ENCODE data around the gene OSBPL3.

Gene OSBPL3

GRCh38 chr7:24788075-24788474 is 191.9 kb downstream of the OSBPL3 start:
- Histone ChIP-seq H3K27me3 (no peaks in the 10 kb centered on the region), H3K9ac (no peak overlapping the region), H3K27ac (no peak overlapping the region), H3K4me3 (no peak overlapping the region), H3K4me2 (no peak overlapping the region), H4K20me1 (no peaks in the 10 kb centered on the region), H3K4me1 (peaks cover 18% of the 10 kb centered on the region), H3K9me3 (peaks cover 51% of the 10 kb centered on the region), H3K36me3 (no peaks in the 10 kb centered on the region)
- no peak for TF ChIP-seq Cebpa-rat (IDR thresholded peaks at IDR 0.05)

DNA sequence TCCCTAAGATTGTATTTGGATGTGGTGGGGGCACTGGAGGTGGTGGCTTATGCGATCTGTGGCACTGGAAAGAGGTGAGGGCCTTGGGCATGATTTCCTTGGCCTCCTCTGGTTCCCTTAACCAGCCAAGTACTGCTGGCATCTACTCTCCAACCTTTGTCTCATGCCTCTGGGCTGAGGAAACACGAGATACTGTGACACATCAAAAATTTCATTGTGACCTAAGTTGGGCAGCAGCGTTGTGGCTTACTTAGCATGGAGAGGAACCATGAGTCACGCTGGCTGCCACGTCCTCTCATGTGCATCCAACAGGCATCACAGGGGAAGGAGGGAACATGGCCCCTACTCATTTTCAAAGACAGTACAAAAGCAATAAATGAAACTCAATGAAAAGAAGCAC is 193.0 kb downstream of the OSBPL3 start:
- Histone ChIP-seq H3K4me3 (no peak overlapping the region), H3K4me2 (0 out of 2 replicates have a peak overlapping the region, but pooled peaks have one; percentile 0), H3K27me3 (no peaks in the 10 kb centered on the region), H3K9me3 (peaks cover 53% of the 10 kb centered on the region), H3K4me1 (peaks cover 9% of the 10 kb centered on the region; the same call in 1 of the 2 replicates), H3K27ac (no peak overlapping the region), H3K9ac (no peak overlapping the region), H4K20me1 (no peaks in the 10 kb centered on the region), H3K36me3 (no peaks in the 10 kb centered on the region)
- no peak for TF ChIP-seq Cebpa-rat (IDR thresholded peaks at IDR 0.05)

- no peak overlapping the region for H3K9ac ChIP-seq
- peaks cover 8% of the 10 kb centered on the region; the same call in 1 of the 2 replicates for H3K4me1 ChIP-seq
- peaks cover 47% of the 10 kb centered on the region for H3K9me3 ChIP-seq
- no peak overlapping the region for H3K4me3 ChIP-seq
- TF ChIP-seq Cebpa-rat (IDR thresholded peaks at IDR 0.05): no peak
- no peak overlapping the region for H3K4me2 ChIP-seq
- no peaks in the 10 kb centered on the region for H3K27me3 ChIP-seq
- H4K20me1 ChIP-seq: no peaks in the 10 kb centered on the region
- H3K36me3 ChIP-seq: no peaks in the 10 kb centered on the region
- no peak overlapping the region for H3K27ac ChIP-seq
Observed at GRCh38 chr7:24786306-24786705, 193.7 kb downstream of the OSBPL3 start.

GRCh38 chr7:24784277-24784676 is 195.7 kb downstream of the OSBPL3 start:
- no peak overlapping the region for H3K4me2 ChIP-seq
- H3K9me3 ChIP-seq: peaks cover 27% of the 10 kb centered on the region
- no peaks in the 10 kb centered on the region for H3K36me3 ChIP-seq
- H3K4me1 ChIP-seq: peaks cover 8% of the 10 kb centered on the region; the same call in 1 of the 2 replicates
- H3K4me3 ChIP-seq: no peak overlapping the region
- H3K9ac ChIP-seq: no peak overlapping the region
- H3K27me3 ChIP-seq: no peaks in the 10 kb centered on the region
- H3K27ac ChIP-seq: no peak overlapping the region
- TF ChIP-seq Cebpa-rat (IDR thresholded peaks at IDR 0.05): no peak
- H4K20me1 ChIP-seq: no peaks in the 10 kb centered on the region

DNA sequence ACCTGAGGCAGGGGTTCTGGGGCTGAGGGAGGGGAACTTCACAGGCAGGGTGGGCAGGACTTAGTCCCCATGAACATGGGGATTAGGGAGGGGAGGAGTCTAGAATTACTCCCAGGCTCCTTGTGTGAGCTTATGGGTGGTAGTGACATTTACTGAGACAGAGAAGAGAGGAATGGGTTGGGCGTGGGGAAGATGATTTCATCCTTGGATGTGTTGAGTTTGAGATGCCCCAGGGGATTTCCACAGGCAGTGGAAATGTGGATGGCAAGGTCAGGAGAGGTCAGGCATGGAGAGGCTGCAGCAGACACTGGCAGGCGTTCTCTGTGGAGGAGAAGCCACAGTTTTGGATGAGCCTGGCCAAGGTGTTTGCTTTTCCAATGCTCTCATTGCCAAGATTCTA is 196.3 kb downstream of the OSBPL3 start:
- no peak overlapping the region for H3K9ac ChIP-seq
- H3K4me3 ChIP-seq: no peak overlapping the region
- H3K4me2 ChIP-seq: no peak overlapping the region
- no peak overlapping the region for H3K27ac ChIP-seq
- TF ChIP-seq Cebpa-rat (IDR thresholded peaks at IDR 0.05): no peak
- H3K4me1 ChIP-seq: peaks cover 8% of the 10 kb centered on the region; the same call in 1 of the 2 replicates
- H4K20me1 ChIP-seq: no peaks in the 10 kb centered on the region
- peaks cover 22% of the 10 kb centered on the region for H3K9me3 ChIP-seq
- H3K27me3 ChIP-seq: no peaks in the 10 kb centered on the region
- no peaks in the 10 kb centered on the region for H3K36me3 ChIP-seq

- no peak for TF ChIP-seq Cebpa-rat (IDR thresholded peaks at IDR 0.05)
- no peaks in the 10 kb centered on the region for H3K36me3 ChIP-seq
- H3K27me3 ChIP-seq: no peaks in the 10 kb centered on the region
- H4K20me1 ChIP-seq: no peaks in the 10 kb centered on the region
- H3K4me2 ChIP-seq: no peak overlapping the region
- no peak overlapping the region for H3K4me3 ChIP-seq
- no peak overlapping the region for H3K27ac ChIP-seq
- H3K9ac ChIP-seq: no peak overlapping the region
- no peaks in the 10 kb centered on the region for H3K4me1 ChIP-seq
- peaks cover 13% of the 10 kb centered on the region for H3K9me3 ChIP-seq
Observed at GRCh38 chr7:24781106-24781505, 198.9 kb downstream of the OSBPL3 start.

DNA sequence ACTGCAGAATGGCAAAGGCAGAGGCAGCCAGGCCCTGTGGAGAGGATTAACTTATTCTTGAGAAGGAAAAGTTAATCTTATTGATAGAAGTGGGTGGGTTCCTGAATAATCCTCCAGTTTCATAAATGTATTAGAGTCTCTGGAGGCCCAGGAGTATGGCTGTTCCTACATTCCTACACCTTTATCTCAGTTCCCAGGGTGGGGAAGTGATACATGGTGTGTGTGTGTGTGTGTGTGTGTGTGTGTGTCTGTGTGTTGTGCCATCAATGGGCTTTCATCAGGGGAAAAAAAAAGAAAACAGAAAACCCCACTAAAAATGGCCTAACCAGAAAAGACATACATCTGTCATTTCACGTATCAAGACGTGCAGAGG is 200.7 kb downstream of the OSBPL3 start:
- Histone ChIP-seq H3K9ac (no peak overlapping the region), H3K4me3 (no peak overlapping the region), H3K9me3 (peaks cover 13% of the 10 kb centered on the region), H3K4me1 (no peaks in the 10 kb centered on the region), H4K20me1 (no peaks in the 10 kb centered on the region), H3K36me3 (no peaks in the 10 kb centered on the region), H3K27ac (no peak overlapping the region), H3K4me2 (no peak overlapping the region), H3K27me3 (no peaks in the 10 kb centered on the region)
- no peak for TF ChIP-seq Cebpa-rat (IDR thresholded peaks at IDR 0.05)

GRCh38 chr7:24778543-24779282 is 201.3 kb downstream of the OSBPL3 start:
- Histone ChIP-seq H3K27ac (no peak overlapping the region), H3K9me3 (peaks cover 10% of the 10 kb centered on the region), H3K4me2 (no peak overlapping the region), H3K4me3 (no peak overlapping the region), H3K9ac (no peak overlapping the region), H3K36me3 (no peaks in the 10 kb centered on the region), H3K4me1 (no peaks in the 10 kb centered on the region), H4K20me1 (no peaks in the 10 kb centered on the region), H3K27me3 (no peaks in the 10 kb centered on the region)
- no peak for TF ChIP-seq Cebpa-rat (IDR thresholded peaks at IDR 0.05)

- Histone ChIP-seq H3K4me3 (no peak overlapping the region), H3K4me1 (no peaks in the 10 kb centered on the region), H3K36me3 (no peaks in the 10 kb centered on the region), H3K27ac (no peak overlapping the region), H3K9ac (no peak overlapping the region), H3K4me2 (no peak overlapping the region), H4K20me1 (no peaks in the 10 kb centered on the region), H3K9me3 (peaks cover 2% of the 10 kb centered on the region), H3K27me3 (no peaks in the 10 kb centered on the region)
- TF ChIP-seq Cebpa-rat (IDR thresholded peaks at IDR 0.05): no peak
Observed at GRCh38 chr7:24777806-24778205, 202.2 kb downstream of the OSBPL3 start.

DNA sequence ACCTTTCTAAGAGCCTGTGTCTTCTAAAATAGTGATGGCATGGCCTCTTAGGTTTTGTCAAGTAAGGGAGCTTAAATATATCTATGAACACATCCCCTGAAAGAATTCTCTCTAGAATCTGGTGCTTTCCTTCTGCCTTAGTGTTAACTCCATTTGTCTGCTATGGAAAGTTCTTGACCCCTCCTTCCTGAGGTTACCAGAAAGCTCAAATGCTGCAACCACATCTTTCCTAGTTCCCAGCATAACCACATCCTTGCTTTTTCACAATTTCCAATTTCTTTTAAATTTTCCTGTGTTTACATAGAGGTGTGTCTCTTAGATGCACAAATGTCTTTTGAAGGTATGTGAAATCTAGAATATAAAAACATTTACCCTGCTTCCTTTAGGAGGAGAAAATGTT is 206.3 kb downstream of the OSBPL3 start:
- TF ChIP-seq Cebpa-rat (IDR thresholded peaks at IDR 0.05): no peak
- no peak overlapping the region for H3K4me2 ChIP-seq
- H3K9ac ChIP-seq: no peak overlapping the region
- no peaks in the 10 kb centered on the region for H3K27me3 ChIP-seq
- H3K4me1 ChIP-seq: peaks cover 13% of the 10 kb centered on the region
- H4K20me1 ChIP-seq: no peaks in the 10 kb centered on the region
- H3K36me3 ChIP-seq: no peaks in the 10 kb centered on the region
- H3K27ac ChIP-seq: no peak overlapping the region
- H3K4me3 ChIP-seq: no peak overlapping the region
- peaks cover 27% of the 10 kb centered on the region for H3K9me3 ChIP-seq

All from BLaER1 (cell line).